Peyer's patch (tissue), 4 donors: ENCODE data around the gene KMT2A.

Source experiments
- POLR2A ChIP-seq, 2 donors: fragments of 450-650 bp; IDR thresholded peaks; one replicate each; pipeline ENCODE4 v1.5.1; 2017; ENCODE audit warnings: antibody characterized with exemption in 2 of 2, mild to moderate bottlenecking in 2 of 2, moderate library complexity in 2 of 2
- TF ChIP-seq, protein P1 (sequence below), 6 experiments: fragments of 450-650 bp in 4 of 6; fragments of 200-600 bp in 2 of 6; sonication (generic) in 1 of 6; IDR thresholded peaks; one replicate each; pipeline ENCODE4 v1.5.1; 2017 to 2019; ENCODE audit warnings: antibody characterized with exemption in 6 of 6, mild to moderate bottlenecking in 3 of 6, moderate library complexity in 1 of 6

DNA sequence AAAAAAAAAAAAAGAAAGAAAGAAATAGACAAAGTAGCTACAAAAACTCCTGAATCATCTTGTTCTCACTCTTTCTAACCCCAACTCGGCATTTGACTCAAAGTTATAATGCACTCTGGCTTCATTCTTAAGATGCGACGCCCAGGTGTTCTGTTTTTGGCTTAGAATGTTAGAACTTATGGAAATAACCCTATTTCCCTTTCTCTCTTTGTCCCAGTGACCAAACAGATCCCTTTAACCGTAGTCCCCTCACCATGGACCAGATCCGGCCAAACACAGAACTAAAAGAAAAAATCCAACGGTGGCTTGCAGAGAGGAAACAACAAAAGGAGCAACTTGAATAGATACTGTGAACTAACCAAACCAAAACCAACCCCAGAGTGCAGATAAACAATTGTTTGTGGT is 40.2 kb upstream of the KMT2A start:
- TF ChIP-seq, protein P1, sequence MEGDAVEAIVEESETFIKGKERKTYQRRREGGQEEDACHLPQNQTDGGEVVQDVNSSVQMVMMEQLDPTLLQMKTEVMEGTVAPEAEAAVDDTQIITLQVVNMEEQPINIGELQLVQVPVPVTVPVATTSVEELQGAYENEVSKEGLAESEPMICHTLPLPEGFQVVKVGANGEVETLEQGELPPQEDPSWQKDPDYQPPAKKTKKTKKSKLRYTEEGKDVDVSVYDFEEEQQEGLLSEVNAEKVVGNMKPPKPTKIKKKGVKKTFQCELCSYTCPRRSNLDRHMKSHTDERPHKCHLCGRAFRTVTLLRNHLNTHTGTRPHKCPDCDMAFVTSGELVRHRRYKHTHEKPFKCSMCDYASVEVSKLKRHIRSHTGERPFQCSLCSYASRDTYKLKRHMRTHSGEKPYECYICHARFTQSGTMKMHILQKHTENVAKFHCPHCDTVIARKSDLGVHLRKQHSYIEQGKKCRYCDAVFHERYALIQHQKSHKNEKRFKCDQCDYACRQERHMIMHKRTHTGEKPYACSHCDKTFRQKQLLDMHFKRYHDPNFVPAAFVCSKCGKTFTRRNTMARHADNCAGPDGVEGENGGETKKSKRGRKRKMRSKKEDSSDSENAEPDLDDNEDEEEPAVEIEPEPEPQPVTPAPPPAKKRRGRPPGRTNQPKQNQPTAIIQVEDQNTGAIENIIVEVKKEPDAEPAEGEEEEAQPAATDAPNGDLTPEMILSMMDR (IDR thresholded peaks at IDR 0.05), result no peak
- TF ChIP-seq POLR2A (IDR thresholded peaks at IDR 0.05), result no peak
